ENCODE results near the gene IKZF3.

Gene IKZF3

DNA sequence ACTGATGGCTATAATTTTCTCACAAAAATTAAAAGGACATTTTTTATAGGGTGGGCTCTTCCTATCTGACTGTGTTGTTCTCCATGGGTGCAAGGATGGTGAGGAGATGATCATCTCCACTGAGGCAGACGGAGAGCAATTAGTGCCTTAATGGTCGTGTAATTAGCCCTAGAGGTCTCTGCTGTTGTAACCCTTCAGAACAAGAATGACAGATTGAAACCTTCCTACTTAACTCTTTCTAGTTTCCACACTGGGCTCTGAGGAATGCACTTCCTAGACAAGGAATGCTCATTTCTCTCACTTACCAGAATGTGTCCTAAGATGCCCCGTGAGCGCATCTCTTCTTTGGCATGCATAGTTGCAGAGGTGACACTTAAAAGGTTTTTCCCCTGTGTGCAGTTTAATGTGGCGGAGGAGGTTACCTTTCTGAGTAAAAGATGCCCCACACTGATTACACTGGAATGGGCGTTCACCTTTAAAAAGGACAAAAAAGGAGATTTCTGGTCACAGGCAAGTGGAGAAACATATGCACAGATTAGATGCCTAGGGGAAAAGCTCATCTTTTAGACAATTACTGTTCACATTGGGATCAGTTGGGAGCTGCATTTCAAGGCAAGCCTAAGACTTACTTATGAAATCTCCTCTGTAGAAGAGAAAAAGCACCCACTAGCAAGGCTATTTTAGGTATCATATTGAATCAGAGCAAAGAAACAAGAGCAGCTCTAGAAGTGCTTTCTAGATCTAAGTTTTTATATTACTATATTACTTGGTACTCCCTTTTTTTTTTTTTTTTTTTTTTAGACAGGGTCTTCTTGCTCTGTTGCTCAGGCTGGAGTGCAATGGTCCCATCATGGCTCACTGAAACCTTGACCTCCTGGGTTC is 72.8 kb downstream of the IKZF3 start:
- Histone ChIP-seq H3K4me3 (no peak overlapping the region), H3K27ac (peak overlapping the region in 5 of 21 experiments; percentile 52 to 85 (median 69))

DNA sequence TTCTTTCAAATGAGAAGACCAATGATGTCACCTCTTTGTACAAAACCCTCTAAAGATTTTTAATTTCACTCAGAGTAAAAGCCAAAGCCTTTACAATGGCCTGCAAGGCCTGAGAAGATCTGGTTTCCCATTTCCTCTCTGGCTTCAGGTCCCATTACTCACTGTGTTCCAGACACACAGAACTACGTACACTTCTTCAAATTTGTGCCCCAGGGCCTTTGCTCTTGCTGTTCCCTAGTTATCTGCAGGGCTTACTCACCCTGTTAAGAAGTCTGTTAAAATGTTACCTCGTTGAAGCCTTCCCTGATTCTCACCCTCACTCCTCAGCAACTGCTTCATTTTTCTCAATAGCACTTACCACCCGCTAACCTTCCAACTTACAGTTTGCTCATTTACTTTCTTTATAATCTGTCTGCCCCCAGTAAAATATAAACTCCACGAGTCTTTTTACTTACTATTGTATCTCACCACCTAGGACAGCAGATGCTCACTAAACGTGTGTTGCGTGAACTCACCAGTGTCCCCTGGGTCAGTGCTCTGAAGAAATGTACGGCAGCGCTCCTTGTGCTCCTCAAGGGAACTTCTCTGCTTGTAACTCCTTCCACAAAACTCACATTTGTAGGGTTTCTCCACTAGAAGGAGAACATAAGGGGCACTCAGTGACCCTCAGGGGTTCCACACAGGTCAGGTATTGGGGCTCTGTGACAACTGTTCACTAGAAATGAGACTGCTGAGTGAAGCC is 76.2 kb downstream of the IKZF3 start:
- Histone ChIP-seq H3K4me3 (no peak overlapping the region), H3K27ac (no peak overlapping the region)

DNA sequence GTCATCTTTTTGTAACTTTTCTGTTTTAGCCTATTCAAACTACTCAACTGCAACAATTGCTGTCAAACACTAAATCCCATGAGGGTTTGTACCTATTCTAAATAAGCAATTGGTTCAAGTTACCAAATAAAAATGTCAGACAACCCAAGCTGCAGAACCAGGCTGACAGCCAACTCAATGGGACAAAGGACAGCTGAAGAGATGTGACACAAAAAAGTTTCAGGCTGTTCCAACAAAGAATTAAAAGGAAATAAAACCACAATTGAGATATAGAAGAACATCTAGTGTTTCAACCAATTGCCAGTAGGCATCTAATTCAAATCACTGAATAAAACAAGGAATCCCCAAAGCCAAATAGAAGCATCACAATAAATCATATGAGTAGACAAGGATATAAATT is 77.1 kb downstream of the IKZF3 start:
- no peak overlapping the region for H3K4me3 ChIP-seq
- no peak overlapping the region for H3K27ac ChIP-seq

- H3K27ac ChIP-seq, result peak overlapping the region in 7 of 21 experiments; percentile 9 to 67 (median 17)
These were observed 81.1 kb downstream of the IKZF3 start for GRCh38 chr17:39782980-39783379.

GRCh38 chr17:39782481-39782880 is 81.6 kb downstream of the IKZF3 start:
- peak overlapping the region in 9 of 21 experiments; percentile 9 to 67 (median 36) for H3K27ac ChIP-seq
- no peak overlapping the region for H3K4me3 ChIP-seq

More at GRCh38 chr17:39782980-39783379, 81.1 kb downstream of the IKZF3 start:
- H3K4me3 ChIP-seq, result no peak overlapping the region

DNA sequence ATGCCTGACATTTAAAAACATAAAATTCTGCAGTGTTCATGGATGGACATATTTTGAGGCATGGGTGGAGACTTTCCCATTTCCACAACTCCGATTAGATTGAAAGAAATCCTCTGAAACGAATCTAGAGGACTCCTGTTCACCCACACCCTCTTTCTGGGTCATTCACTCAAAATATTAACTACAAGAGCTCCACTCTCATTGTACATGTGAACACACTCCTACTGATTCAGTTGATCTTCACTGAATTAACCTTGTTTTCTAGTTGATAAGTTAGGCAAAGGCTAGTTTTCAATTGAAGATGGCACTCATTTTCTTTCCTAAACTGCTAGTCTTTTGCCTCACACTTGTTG is 82.3 kb downstream of the IKZF3 start:
- Histone ChIP-seq H3K4me3 (no peak overlapping the region), H3K27ac (peak overlapping the region in 8 of 21 experiments; percentile 7 to 67 (median 38))

DNA sequence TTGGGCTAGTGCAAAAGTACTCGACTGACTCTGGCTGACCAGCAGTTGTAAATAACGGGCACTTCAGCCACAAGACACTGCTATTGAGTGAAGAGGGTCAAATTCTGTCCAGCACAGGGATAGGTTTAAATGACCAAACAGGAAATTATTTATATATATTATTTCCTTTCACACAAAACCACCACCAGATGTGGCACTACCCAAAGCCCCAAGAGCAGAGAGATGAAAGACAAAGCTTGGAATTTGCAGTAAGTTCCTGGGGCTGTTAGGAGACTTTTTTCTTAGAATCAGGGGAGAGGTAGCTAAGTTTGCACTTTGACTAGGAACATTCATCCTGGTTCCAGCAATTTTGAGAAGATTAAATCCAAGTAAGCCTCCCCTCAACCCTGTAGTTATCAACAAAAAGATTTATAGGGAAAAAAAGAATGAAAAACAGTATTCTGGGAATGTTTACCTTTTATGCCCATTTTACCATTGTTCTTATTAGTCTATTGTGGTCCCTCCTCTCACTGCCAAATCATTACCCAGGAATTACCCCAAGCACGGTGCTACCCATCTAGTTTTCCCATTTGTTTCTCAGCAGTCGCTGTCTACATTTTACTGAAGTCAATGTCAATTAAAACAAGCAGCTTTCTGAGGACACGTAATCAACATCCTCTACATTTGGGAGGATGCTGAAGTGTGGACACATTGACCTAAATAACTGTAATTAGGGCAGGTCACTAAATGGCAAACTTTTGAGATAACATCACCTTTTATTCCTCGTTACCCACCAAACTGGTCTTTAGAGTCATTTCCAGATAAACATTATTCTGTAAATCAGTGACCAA is 82.9 kb downstream of the IKZF3 start:
- Histone ChIP-seq H3K4me3 (no peak overlapping the region), H3K27ac (peak overlapping the region in 7 of 21 experiments; percentile 7 to 67 (median 42))

DNA sequence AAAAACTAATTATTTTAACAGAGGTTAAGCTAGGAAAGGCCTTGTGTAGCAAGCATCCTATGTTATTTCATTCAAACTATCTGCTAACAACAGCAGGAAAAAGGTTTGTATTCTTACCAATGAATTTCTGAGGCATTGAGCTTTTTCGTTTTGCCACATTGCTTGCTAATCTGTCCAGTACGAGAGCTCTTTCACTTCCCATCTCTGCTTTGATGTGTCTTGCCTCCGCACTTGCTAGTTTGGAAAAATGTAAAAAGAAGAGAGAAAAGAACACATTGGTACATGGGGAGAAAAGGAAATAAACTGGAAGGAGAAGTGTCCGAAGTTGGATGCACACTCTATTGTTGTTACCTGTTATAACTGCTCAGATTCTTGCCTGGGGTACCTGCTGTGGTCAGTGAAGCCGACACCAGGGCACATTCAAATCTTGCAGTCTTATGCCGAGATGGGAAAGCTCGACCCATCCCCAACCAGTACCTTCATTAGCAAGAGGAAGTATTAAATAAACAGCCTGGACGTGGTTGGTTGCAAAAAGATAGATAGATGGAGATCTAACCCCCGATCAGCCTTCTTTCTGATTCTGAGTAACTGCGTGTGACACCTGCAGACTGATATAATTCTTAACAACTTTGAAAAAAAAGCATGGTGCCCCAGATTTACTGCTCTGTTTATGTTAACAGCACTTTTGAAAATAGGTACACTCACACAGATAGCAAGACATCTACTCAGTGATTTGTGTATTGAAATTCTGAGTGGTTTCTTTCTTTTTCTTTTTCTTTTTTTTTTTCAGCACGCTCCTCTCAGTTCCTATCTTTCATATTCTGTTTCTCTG is 86.4 kb downstream of the IKZF3 start:
- Histone ChIP-seq H3K4me3 (peak overlapping the region in 6 of 7 experiments; percentile 8 to 25 (median 14)), H3K27ac (peak overlapping the region in 11 of 21 experiments; percentile 16 to 91 (median 74))

- Histone ChIP-seq H3K27ac (peak overlapping the region in 14 of 21 experiments; percentile 1 to 91 (median 68)), H3K4me3 (peak overlapping the region in 5 of 7 experiments; percentile 4 to 25 (median 14))
These were observed 87.9 kb downstream of the IKZF3 start for GRCh38 chr17:39776252-39776651.

GRCh38 chr17:39775031-39775430 is 89.1 kb downstream of the IKZF3 start:
- Histone ChIP-seq H3K27ac (peak overlapping the region in 8 of 21 experiments; percentile 16 to 91 (median 78)), H3K4me3 (peak overlapping the region in 2 of 7 experiments; percentile 10 to 14)

- Histone ChIP-seq H3K27ac (peak overlapping the region in 8 of 21 experiments; percentile 28 to 91 (median 75)), H3K4me3 (no peak overlapping the region)
These were observed 90.1 kb downstream of the IKZF3 start for GRCh38 chr17:39774047-39774446.

DNA sequence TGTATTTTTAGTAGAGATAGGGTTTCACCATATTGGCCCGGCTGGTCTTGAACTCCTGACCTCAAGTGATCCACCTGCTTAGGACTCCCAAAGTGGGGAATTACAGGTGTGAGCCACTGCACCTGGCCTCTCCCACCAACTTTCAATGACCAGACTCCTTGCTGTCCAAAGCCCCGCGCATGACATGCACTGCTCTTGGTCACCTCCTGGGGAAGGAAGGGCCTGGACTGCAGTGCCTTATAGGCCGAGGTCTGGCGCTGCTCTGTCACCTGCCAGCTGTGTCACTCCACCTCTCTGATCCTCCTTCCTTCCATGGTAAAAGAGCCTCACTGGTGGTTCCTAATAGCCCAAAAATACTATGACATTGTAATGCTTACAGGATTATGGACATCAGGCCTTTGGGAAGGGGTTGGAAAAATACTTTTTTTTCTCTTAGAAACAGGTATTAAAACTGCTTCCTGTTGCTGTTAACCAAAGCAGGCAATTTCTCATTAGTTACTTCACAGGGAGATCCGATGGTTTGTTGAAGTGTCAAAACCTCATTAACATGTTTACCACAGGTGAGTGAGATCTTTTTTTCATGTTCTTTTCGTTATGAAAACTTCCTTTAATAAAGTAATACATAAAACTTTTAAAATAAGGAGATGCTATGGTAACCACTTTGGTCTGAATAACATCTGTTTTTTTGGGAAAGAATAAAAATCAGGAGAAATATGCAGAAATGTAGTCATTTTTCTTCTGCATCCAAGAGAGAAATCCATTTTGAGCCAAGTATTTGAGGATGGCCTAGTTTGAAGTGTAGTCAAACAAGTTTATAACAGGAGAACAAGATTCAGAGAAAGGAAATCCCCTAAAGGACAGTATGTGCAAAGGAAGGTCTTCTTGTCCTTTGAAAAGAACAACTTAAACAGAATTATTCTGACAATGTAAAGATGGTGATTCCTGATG is 90.9 kb downstream of the IKZF3 start:
- peak overlapping the region in 13 of 21 experiments; percentile 22 to 91 (median 64) for H3K27ac ChIP-seq

GRCh38 chr17:39772415-39772814 is 91.7 kb downstream of the IKZF3 start:
- Histone ChIP-seq H3K4me3 (no peak overlapping the region), H3K27ac (peak overlapping the region in 10 of 21 experiments; percentile 22 to 91 (median 74))

More for the DNA sequence above, 90.9 kb downstream of the IKZF3 start:
- H3K4me3 ChIP-seq, result no peak overlapping the region

DNA sequence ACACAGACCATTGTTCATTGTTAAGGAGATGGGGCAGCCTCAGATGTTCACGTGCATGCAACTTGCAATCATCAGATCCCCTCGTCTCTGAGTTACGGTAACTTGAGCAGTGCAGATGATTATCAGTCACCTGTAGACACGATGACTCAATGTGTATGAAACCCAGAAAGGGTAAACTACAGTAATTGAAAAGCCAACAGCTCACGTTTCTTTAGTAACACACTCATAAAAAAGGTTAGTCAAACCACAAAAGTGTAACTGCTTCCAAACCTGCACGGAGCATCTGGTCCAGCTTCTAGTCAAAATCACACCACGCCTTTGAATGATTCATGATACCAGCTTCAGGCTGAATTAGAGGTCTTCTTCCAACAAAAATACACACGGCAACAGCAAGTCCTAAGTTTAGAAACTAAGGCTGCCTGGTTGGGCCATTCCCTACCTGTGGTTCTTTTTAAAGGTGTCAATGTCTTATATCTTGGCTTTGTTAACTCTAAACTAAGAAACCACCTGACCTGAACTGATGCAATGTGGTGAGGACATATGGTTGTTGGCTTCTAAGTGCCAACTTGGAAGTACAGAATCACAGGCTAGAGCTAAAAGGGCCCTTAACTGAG is 94.0 kb downstream of the IKZF3 start:
- Histone ChIP-seq H3K4me3 (no peak overlapping the region), H3K27ac (peak overlapping the region in 10 of 21 experiments; percentile 8 to 91 (median 50))

DNA sequence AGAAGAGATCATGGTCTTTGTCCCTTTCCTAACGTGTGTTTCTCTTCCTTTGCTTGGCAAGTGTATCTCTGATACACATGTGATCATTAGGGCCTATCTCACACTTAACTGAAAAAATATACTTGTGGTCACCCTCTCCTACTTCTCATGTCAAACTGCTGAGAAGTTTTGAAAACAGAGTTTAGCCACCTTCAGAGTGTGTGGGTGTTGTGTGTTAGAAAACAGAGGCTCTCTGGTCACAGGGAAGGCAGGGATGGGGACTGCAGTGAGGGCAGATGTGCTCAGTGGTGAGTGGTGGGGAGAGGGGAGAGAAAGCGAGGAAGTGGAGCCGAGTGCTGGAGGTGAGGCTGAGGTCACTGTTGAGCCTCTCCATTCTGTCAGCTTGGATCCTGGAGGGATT is 97.0 kb downstream of the IKZF3 start:
- H3K27ac ChIP-seq, result peak overlapping the region in 2 of 21 experiments; percentile 54 to 55
- no peak overlapping the region for H3K4me3 ChIP-seq

GRCh38 chr17:39765766-39766165 is 98.3 kb downstream of the IKZF3 start:
- H3K27ac ChIP-seq, result no peak overlapping the region
- H3K4me3 ChIP-seq, result no peak overlapping the region

GRCh38 chr17:39765175-39765574 is 98.9 kb downstream of the IKZF3 start:
- no peak overlapping the region for H3K4me3 ChIP-seq
- H3K27ac ChIP-seq, result no peak overlapping the region

Data from skin epidermis (tissue), 12 donors.